B cell (primary cell): ENCODE data around the gene SGPL1.

Experiments used
- EZH2 ChIP-seq: IDR thresholded peaks from 2 replicates; pipeline ENCODE4 v1.6.1; 2012; ENCODE audit warnings: borderline replicate concordance, low read depth, mild to moderate bottlenecking, moderate library complexity, low read length; ENCODE audit not compliant: insufficient read depth, poor library complexity, severe bottlenecking
- TF ChIP-seq, protein P1 (sequence below): fragments of 200-600 bp; IDR thresholded peaks from one replicate; pipeline ENCODE4 v1.8.0; 2022; ENCODE audit warnings: antibody characterized with exemption, mild to moderate bottlenecking

DNA sequence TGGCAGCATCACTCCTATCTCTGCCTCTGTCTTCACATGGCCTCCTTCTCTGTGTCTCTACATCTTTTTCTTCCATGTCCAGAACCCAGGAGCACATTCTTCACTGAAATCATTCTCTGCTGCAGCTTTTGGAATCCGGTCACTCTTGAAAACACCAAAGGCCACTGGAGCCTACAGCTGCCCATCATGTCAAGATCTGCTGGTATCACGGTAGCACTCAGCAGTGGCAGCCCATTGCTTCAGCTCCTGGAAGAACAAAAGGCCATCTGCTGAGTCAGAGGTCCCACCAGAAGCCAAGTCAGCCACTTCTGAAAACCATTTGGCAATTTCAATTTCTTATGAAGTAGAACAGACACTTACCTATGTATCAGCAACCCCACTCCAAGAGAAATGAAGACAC, 78.7 kb downstream of the SGPL1 start:
- TF ChIP-seq, protein P1, sequence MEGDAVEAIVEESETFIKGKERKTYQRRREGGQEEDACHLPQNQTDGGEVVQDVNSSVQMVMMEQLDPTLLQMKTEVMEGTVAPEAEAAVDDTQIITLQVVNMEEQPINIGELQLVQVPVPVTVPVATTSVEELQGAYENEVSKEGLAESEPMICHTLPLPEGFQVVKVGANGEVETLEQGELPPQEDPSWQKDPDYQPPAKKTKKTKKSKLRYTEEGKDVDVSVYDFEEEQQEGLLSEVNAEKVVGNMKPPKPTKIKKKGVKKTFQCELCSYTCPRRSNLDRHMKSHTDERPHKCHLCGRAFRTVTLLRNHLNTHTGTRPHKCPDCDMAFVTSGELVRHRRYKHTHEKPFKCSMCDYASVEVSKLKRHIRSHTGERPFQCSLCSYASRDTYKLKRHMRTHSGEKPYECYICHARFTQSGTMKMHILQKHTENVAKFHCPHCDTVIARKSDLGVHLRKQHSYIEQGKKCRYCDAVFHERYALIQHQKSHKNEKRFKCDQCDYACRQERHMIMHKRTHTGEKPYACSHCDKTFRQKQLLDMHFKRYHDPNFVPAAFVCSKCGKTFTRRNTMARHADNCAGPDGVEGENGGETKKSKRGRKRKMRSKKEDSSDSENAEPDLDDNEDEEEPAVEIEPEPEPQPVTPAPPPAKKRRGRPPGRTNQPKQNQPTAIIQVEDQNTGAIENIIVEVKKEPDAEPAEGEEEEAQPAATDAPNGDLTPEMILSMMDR: no peak
- no peak for TF ChIP-seq EZH2
